GM19240 (cell line): ENCODE measurements around the gene OR10H5.
"Not testable (repeated sequence)": the region's sequence is repeated elsewhere in the genome, so short reads cannot be mapped to it uniquely, and the experiment has no call there.

Experiments
- DNase-seq: peaks from one replicate; pipeline ENCODE4 v3.0.0; 2011; ENCODE audit warnings: low spot score; ENCODE audit not compliant: insufficient read length

The OR10H5 gene, protein sequence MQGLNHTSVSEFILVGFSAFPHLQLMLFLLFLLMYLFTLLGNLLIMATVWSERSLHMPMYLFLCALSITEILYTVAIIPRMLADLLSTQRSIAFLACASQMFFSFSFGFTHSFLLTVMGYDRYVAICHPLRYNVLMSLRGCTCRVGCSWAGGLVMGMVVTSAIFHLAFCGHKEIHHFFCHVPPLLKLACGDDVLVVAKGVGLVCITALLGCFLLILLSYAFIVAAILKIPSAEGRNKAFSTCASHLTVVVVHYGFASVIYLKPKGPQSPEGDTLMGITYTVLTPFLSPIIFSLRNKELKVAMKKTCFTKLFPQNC

DNA sequence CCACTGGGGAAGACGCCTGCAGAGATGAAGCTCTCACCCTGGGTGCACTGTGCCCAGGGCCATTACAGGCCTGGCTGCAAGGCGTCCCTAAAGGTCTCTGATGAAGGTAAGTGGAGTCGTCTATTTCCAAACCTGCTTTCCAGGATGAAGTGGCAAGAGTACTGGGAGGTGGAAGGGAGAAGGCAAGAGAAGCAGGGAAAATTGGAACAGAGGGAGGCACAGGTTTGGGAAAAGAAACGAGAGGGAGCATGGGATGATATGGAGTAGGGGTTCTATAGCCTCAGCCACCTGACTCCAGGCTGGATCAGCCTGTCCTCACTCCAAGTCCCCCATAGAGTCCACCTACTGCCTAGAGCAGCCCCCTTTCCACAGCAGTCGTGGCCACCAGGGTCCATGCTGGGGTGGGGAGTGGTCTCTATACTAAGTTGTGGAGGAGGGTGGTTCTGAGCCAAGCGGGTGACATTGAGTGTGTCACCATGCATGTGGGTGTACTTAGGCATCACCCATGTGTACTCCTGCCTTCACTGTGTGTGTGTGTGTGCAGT lies at the start of gene OR10H5:
Gene OR10H5 (plus strand): TSS at position 51 of the 545 bp plus-strand sequence. CDS start 6,388 bp downstream, outside the sequence.
- no peak for DNase-seq

- DNase-seq, result no peak
Measured at GRCh38 chr19:15737722-15738121, 49.7 kb upstream of the OR10H5 start, which contains the start of gene OR10H3. TSS of gene OR10H3 (plus strand) at chr19:15737985. CDS start at chr19:15741393, 3,408 bp downstream.

DNA sequence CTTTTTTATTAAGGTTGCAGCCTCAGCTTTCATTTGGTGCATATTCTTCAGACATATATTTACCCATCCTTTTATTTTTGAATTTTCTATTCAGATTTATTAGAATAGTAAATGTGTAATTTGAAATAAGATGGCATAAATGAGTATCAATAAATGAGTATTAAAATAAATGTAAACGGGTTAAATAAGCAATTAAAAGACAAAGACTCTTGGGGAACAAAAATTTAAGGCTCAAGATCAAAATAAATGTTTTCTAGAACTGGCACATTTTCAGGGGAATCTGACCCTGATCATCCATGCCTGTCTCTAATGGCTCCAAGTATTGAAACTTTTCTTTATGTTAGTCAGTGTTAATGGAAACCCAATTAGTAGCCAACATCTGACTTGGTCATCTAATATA lies 46.7 kb upstream of the OR10H5 start:
- DNase-seq, result no peak

- DNase-seq, result no peak
Measured at GRCh38 chr19:15748239-15748638, 39.2 kb upstream of the OR10H5 start.

DNA sequence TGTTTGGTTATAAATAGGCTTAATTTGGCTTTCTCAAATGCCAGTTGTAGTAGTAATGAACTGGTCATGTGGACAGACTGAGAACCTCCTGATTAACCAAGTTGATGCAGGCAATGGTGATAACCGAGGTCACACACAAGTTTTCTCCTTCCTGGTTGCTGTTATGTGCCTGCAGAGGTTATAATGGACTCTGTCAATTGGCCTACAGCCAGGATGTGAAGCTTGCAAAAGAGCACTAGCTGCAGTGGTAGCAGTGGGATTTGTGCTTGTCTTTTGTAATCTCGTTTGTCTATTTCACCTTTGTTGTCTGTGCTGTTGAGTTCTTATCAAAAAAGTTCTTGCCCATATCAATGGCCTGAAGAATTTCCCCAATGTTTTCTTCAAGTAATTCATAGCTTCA lies 29.1 kb upstream of the OR10H5 start:
- DNase-seq, result no peak

- DNase-seq, result no peak
Measured at GRCh38 chr19:15759962-15760565, 27.4 kb upstream of the OR10H5 start.

DNA sequence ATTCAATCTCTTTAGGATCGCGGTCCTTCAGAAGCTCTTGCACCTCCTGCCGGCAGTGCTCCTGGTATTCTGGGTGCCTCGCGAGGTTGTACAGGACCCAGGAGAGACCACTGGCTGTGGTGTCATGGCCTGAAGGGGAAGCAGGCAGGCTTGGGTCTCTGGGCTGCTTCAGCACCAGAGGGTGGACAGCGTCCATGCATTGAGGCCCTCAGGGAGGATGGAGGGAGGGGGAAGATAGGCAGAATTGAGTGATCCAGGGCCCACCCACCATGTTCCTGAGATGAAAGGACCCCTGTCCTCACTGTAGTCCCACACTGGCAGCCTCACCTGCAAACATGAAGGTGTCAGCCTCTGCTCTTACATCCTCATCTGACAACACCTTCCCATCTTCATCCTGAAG lies 17.9 kb upstream of the OR10H5 start:
- DNase-seq, result no peak

DNA sequence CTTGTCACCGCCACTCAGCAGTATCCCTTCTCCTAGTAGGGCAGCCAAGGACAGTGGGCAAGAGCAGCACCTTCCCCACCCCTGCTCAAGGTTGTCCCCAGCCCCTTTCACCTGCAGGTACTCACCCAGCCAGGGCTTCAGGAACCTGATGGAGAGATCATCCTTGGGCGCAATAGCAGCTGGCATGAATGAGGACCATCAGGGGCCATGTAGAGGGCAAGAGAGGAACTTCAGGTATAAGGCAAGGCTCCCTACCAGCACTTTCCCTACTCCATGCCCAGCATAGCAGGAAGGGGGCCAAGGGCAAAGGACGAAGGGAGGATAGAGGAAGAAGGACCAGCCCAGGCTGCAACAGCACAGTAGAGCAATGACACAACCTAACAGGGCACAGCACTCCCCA lies 13.3 kb upstream of the OR10H5 start:
- not testable (repeated sequence) for DNase-seq

DNA sequence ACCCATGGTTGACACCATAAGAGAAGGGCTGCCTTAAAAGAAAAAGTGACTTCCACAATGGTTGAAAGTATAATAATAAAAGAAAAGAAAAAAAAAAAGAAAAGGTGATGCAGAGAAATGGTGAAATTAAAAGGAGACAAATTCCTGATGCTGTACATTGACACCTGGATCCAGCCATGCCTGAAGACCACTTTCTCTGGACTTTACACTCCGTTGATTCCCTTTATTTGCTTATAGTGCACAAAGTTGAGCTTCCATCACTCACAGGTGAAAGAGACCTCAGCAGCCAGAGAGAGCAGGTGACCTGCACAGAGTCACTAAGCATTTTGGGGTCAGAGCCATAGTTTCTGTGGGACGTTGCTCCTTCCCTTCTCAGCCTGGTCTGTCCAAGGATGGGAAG lies 12.2 kb upstream of the OR10H5 start:
- no peak for DNase-seq

GRCh38 chr19:15776264-15776663 lies 11.2 kb upstream of the OR10H5 start:
- DNase-seq, result no peak

DNA sequence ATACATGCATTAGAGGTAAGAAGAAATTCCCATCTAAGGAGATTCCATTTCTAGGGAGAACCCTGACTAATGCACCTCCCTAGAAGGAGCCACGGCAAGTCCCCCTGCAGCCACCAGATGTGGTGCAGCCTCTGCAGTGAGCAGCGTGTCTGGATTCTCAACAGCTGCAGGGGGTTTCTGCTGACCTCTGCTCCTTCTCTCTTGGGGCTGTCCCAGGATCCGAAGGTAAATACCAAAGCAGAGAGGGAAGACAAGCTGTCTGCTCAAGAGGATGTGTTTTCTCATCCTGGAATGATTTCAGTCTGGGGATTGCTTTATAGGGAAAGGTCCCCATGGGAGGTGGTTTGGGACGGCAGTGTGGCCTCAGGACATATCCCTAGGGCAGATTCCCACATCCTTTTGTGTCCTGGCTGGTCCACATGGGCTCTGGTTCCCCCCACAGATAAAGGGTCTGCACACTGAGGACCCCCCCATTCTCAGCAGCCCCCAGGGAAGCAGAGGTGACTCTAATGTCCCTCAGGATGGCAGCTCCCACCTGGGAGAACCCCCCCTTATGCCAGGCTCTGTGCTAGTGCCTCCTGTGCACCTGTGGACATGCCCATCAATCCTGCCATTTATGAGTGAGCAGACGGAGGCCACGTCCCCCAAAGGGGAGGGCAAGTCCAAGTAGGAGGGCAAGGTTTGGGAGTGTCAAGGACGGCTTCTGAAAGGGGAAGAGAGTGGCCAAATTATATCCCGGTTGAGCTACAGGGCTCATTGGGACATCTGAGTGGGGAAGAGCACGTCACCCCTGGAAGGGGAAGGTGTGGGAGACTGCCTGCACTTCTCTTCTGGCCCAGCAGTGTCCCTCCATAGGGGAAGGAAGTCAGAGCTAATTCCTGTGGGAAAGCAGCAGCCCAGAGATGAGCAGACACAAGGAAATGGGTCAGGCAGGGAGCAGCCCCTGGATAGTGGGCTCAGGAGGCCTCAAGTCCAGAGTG lies 10.2 kb upstream of the OR10H5 start:
- DNase-seq, result no peak

- DNase-seq, result no peak
Measured at GRCh38 chr19:15779756-15780476, 7.5 kb upstream of the OR10H5 start.

GRCh38 chr19:15780610-15781418 lies 6.6 kb upstream of the OR10H5 start:
- no peak for DNase-seq

DNA sequence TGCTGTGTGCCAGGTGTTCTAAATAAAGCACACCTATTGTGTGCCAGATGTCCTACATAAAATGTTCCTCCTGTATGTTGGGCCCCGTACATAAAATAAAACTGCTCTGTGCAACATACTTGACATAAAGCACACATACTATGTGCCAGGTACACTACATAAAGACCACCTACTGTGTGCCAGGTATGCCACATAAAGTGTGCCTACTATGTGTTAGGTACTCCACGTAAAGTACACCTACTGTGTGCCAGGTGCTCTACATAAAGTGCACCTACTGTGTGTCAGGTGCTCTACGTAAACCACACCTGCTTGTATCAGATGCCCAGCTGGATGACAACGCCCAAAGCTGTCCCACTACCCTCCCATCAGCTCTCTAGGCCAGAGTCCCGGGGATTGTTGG lies 5.8 kb upstream of the OR10H5 start:
- DNase-seq, result no peak

- no peak for DNase-seq
Measured at GRCh38 chr19:15782211-15782610, 5.2 kb upstream of the OR10H5 start.

DNA sequence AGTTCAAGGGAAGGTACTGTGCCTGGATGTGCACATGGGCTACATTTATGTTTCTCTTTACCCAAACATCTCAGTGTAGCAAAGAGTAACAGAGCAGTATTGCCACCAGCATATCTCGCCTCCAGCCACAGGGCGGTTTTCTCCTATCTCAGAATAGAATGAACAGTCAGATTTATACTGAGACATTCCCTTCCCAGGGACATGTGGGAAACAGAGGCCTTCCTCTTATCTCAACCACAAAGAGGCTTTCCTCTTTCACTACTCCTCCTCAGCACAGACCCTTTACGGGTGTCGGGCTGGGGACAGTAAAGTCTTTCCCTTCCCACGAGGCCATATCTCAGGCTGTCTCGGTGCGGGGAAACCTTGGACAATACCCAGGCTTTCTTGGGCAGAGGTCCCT lies 4.6 kb upstream of the OR10H5 start:
- DNase-seq, result not testable (repeated sequence)

DNA sequence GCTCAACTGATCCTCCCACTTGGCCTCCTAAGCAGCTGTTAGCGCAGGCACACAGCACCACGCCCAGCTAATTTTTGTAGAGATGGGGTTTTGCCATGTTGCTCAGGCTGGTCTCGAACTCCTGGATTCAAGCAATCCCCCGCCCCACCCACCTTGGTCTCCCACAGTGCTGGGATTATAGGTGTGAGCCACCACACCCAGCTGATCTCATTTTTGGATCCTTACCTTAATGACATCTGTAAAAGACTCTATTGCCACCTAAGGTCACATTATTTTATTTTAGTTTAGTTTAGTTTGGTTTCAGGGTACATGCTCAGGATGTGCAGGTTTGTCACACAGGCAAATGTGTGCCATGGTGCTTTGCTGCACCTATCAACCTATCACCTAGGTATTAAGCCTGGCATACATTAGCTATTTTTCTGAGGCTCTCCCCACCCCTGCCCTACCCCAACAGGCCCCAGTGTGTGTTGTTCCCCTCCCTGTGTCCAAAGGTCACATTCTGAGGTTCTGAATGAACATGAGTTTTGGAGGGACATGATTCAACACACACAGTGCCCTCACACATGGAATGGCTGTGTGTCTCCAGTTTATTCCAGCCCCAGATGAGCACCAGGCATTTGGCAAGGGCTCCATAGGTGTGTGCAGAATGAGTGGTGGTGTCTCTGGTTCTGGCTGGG lies 1.3 kb downstream of the OR10H5 start:
- DNase-seq, result no peak

GRCh38 chr19:15790096-15790495 lies 2.6 kb downstream of the OR10H5 start:
- DNase-seq, result no peak

GRCh38 chr19:15794279-15794678 lies 6.8 kb downstream of the OR10H5 start:
- not testable (repeated sequence) for DNase-seq
